HG03159 (cell line): ENCODE data around the gene RNF220.

Experiments
- ATAC-seq: cut with Tn5 transposase; IDR thresholded peaks from one replicate; pipeline ENCODE4 v1.9.1; 2021; ENCODE audit warnings: mild to moderate bottlenecking, moderate library complexity; ENCODE audit not compliant: unreplicated experiment

The RNF220 gene

GRCh38 chr1:44672961-44673674 lies 268.1 kb downstream of the RNF220 start:
- ATAC-seq, result no peak

DNA sequence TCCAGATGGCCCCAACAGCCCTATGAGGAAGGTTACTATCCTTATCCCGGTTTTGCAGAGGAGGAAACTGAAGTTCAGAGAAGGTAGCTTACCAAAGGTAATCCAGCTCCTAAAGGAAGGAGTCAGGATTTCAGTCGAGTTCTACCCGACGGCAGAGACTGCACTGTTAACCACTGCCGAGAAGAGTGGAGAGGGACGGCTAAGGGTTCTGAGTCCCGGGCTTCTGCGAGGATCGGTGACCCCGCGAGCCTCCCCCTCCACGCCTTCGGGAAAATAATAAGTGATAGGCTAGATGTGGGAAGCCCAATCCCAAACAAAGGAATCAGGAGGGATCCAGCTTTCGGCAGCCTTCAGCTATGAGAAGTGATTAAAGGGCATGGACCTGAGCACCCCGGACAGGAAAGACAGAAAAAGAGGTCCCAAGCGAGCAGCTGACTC lies 268.6 kb downstream of the RNF220 start:
- peak; percentile 4 for ATAC-seq

DNA sequence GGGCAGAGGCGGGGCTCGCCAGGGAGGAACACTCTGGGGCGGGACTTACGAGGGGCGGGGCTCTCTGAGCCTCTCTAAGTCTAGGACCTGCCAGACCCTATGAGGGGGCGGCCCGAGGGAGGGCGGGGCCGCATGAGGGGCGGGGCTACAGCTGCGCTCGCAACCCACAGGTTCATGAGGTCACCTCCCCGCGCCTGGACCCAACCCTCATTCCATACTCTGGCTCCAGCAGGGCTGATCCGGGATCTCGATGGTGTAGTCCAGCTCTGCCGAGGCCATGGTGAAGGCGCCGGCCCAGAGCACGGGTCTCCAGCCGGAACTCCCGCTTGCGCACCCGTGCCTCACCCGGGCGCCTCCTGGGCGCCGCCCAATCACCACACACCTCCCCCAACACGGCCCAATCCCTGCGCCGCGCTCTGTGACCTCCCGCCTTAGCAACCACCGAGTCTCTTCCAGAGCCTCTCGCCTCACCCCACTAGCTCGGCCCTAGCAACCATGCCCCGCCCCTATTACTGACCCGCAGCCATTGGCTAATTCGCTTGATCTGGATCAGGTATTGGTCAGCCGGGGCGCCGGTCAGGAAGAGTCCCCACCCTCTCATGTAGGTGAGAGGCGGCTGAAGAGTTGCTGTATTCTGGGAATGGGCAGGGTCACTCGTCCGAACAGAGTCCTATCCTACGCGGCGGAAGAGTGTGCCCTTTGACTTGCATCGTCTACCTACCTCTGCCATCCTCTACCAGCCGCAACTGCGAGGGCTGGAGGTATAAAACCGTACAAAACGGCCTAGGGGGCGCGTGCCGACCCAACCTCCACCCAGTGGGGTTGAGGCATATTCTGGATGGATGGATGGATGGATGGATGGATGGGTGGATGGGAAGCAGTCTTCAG lies 269.3 kb downstream of the RNF220 start, which contains the start of the genes ARMH1 and TMEM53:
Gene ARMH1, plus strand, starts transcription at position 602 of the 888 bp plus-strand sequence. CDS start 14,984 bp downstream, outside the sequence.
Gene TMEM53, minus strand, starts transcription at position 369 of the 888 bp plus-strand sequence. Its CDS starts 90 bp downstream, at position 279.
- ATAC-seq, result peak; percentile 91

DNA sequence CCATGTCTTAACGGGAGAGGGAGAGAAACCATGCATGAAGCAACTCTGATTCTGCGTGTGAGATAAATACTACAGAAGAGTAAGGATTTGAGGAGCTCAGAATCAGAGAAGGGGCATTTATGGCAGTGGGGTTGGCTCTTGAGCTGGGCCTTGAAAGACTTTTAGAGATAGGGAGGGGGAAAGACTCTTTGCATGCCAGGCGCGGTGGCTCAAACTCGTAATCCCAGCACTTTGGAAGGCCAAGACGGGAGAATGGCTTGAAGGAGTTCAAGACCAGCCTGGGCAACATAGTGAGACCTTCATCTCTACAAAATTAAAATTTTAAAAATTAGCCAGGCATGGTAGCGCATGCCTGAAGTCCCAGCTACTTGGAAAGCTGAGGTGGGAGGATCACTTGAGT lies 270.1 kb downstream of the RNF220 start:
- no peak for ATAC-seq

- no peak for ATAC-seq
Measured at GRCh38 chr1:44676484-44677200, 271.6 kb downstream of the RNF220 start.

GRCh38 chr1:44677201-44677766 lies 272.2 kb downstream of the RNF220 start:
- no peak for ATAC-seq

DNA sequence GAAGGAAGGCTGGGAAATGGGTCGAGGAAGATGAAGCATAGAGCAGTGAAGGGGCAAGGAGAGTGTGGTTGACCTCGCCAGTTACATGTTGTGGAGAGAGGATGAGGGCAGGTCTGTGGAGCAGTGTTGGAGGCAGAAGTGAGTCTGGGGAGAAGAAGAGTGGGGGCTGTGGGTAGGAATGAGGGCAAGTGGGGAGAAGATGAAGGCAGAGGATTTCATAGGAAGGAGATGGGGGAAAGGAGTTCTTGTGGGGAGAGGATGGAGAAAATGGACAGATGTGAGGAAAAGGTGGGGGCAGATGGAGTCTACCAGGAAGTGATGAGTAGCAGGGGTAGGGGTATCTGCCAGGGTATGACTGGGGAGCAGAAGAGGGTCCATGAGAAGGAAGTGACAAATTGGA lies 273.1 kb downstream of the RNF220 start:
- no peak for ATAC-seq

DNA sequence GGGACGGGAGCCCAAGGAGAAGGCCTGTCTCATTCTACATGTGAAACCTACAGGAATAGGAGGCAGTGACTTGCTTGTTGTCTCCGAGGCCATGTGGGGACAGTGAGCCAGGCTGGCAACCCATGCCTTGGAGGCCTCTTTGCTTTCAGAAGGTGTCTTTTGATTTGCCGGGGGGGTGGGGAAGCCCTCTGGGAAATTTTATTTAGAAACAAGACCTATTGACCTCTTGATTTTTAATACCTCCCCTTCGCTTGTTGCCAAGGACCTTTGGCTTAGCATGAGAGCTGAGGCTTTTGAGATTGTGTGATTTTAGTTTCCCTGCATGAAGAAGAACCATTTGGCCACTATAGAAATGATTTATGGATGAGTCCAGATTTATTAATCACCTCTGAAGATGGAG lies 273.6 kb downstream of the RNF220 start:
- ATAC-seq, result no peak

DNA sequence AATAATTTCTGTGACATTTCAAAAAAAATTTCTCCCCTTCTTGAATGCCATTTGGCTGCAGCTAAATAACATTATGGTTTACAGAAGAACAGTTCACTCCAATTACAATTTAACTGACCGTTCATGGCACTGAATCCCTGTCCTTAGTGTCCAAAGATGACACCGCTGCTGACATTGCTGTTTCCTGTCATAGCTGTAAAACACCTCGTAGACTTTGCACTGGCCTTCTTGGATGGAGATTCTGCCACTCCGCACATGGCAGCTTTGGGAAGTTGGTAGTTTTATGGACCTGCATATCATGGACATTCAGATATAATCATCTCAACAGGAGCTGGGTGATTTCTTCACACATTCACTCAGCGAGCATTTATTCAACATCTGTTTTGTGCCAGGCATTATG lies 274.4 kb downstream of the RNF220 start:
- no peak for ATAC-seq

- no peak for ATAC-seq
Measured at GRCh38 chr1:44681905-44682882, 277.1 kb downstream of the RNF220 start.

- ATAC-seq, result no peak
Measured at GRCh38 chr1:44682883-44683265, 277.8 kb downstream of the RNF220 start.

DNA sequence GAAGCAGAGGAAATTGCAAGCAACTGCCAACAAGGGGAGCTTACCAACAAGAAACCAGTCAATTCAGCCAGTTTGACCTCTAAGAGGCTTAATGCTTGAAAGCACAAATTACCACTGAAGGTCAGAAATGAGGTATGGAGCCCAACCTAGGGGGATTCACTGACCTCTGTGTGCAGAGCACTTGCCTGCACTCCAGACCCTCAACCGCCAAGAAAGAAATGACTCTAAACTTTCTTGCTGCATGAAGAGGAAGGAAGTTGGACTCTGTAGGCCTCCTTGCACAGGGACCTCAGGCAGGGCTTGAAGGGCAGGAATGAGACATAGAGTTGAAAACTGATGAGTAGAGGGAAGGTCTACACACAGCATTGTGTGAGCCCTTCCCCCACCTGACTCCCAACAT lies 279.5 kb downstream of the RNF220 start:
- peak; percentile 72 for ATAC-seq

- no peak for ATAC-seq
Measured at GRCh38 chr1:44685218-44685617, 280.2 kb downstream of the RNF220 start.

DNA sequence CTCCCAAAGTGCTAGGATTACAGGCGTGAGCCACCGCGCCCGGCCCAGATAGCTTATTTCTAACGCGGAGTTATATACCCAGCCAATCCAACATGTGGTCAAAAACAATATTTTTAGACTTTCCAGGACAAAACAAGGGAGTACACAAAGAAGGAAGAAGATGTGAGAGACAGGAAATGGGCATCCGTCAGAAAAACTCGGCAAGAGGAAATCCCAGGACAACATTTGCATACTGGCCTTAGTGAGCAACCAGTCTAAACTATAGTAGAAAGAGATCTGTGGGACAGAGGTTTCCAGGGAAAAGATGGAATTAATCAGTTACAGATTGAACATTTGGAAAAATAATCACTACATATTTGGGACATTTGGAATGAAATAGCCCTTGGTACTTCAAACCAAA lies 280.8 kb downstream of the RNF220 start:
- ATAC-seq, result no peak

- ATAC-seq, result no peak
Measured at GRCh38 chr1:44688760-44689446, 283.8 kb downstream of the RNF220 start.

GRCh38 chr1:44689447-44689765 lies 284.4 kb downstream of the RNF220 start:
- no peak for ATAC-seq

GRCh38 chr1:44693159-44693558 lies 288.1 kb downstream of the RNF220 start:
- no peak for ATAC-seq

DNA sequence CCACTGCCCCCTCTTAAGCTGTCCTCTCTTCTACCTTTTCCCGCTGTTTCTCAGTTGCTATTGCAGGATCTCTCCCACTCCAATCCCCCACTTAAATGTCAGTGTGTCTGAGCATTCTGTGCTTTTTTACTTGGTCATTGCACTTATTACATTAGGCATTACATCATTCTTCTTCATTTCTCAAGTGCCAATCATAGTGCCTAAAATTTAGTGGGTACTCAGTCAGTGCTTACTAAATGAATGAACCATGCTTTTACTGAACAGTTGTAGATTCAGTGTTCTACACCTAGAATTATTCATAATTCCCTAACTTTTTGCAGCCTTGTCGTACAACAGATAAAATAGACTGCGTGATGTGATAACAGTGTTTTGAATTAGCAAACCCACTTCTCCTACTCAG lies 288.8 kb downstream of the RNF220 start:
- no peak for ATAC-seq

- ATAC-seq, result peak; percentile 66
Measured at GRCh38 chr1:44694863-44695478, 289.9 kb downstream of the RNF220 start.
